CD4-positive, alpha-beta T cell (primary cell): ENCODE data around the gene KRTAP4-16. TPM values are rescaled to one million over a fixed set of nuclear protein-coding genes. Genes with fewer than 3 reads are reported as not detected.
"Not testable (repeated sequence)": the region's sequence is repeated elsewhere in the genome, so short reads cannot be mapped to it uniquely, and the experiment has no call there.

Experiments used
- ATAC-seq: fragments of 200-7000 bp; cut with Tn5 transposase; one replicate; pipeline ENCODE4 v1.10.0; 2022; ENCODE audit warnings: mild to moderate bottlenecking; ENCODE audit not compliant: poor library complexity
- CTCF ChIA-PET: fragments of 350-600 bp; sonication (Branson Sonifier 250); formaldehyde crosslinking; loops from one replicate; lab custom pipeline; 2021; ENCODE audit warnings: antibody characterized with exemption, inconsistent platforms; lab: Charles Lee
- POLR2A ChIA-PET: fragments of 350-600 bp; sonication (Branson Sonifier 250); formaldehyde crosslinking; loops from one replicate; lab custom pipeline; 2021; ENCODE audit warnings: antibody characterized with exemption, inconsistent platforms; lab: Charles Lee
- DNase-seq, 14 experiments: peaks; one replicate each; pipeline ENCODE4 v3.0.0-alpha.2; 2013 to 2020; ENCODE audit warnings: mixed read lengths in 2 of 14
- H3K27ac ChIP-seq, 2 donors: one replicate each; pipeline versions ENCODE4 v1.5.1 to v1.7.0; 2013; ENCODE audit warnings: low read length in 2 of 2, low read depth in 1 of 2, mild to moderate bottlenecking in 1 of 2
- H3K27me3 ChIP-seq, 2 experiments: 1 replicate in 1 of 2; 2 replicates in 1 of 2; pipeline versions ENCODE4 v1.6.1 to v1.7.0; 2013; ENCODE audit warnings: low read length in 2 of 2, control low read depth in 1 of 2, mild to moderate bottlenecking in 1 of 2, moderate library complexity in 1 of 2; ENCODE audit not compliant: insufficient read depth in 2 of 2, control insufficient read depth in 1 of 2
- H3K36me3 ChIP-seq: one replicate; pipeline ENCODE4 v1.6.1; 2013; ENCODE audit warnings: low read length, control low read depth; ENCODE audit not compliant: insufficient read depth
- H3K4me1 ChIP-seq: one replicate; pipeline ENCODE4 v1.6.1; 2013; ENCODE audit warnings: low read length, control low read depth; ENCODE audit not compliant: insufficient read depth
- H3K4me3 ChIP-seq: one replicate; pipeline ENCODE4 v1.5.1; 2013; ENCODE audit warnings: mild to moderate bottlenecking, low read length, moderate library complexity
- H3K9me3 ChIP-seq, 2 experiments: 1 replicate in 1 of 2; 2 replicates in 1 of 2; pipeline versions ENCODE4 v1.6.1 to v1.7.0; 2013; ENCODE audit warnings: low read length in 2 of 2, mild to moderate bottlenecking in 2 of 2, control low read depth in 1 of 2, moderate library complexity in 1 of 2; ENCODE audit not compliant: control insufficient read depth in 1 of 2, insufficient read depth in 1 of 2
- H3K27ac Mint-ChIP-seq: one replicate; pipeline ENCODE4 v1.8.0; 2020; ENCODE audit warnings: mixed read lengths
- H3K27me3 Mint-ChIP-seq: one replicate; pipeline ENCODE4 v1.8.0; 2021; ENCODE audit warnings: mixed read lengths
- H3K36me3 Mint-ChIP-seq: one replicate; pipeline ENCODE4 v1.8.0; 2021; ENCODE audit warnings: low read depth, mixed read lengths
- H3K4me1 Mint-ChIP-seq: one replicate; pipeline ENCODE4 v1.8.0; 2021; ENCODE audit warnings: low read depth, mixed read lengths
- H3K4me3 Mint-ChIP-seq: one replicate; pipeline ENCODE4 v1.8.0; 2020; ENCODE audit warnings: mild to moderate bottlenecking, mixed read lengths
- H3K9me3 Mint-ChIP-seq: one replicate; pipeline ENCODE4 v1.8.0; 2020; ENCODE audit warnings: mixed read lengths
- CTCF ChIP-seq: fragments of 200-600 bp; IDR thresholded peaks from one replicate; pipeline ENCODE4 v1.8.0; 2022; ENCODE audit warnings: antibody characterized with exemption, mild to moderate bottlenecking
- intact Hi-C, 2 experiments: fragments of 100-400 bp; cut with DNase I in 1 of 2; cut with micrococcal nuclease in 1 of 2; formaldehyde crosslinking; loops; one replicate each; pipeline versions ENCODE4 v1.15.1 to v1.9.0; 2023 to 2025; cut with DNase I, micrococcal nuclease
- total RNA-seq, 174 experiments: library from RNA in 2 of 174; stranded (reverse) in 2 of 174; gene quantifications; one replicate each; pipeline ENCODE4 v1.2.3 and lab custom pipeline; 2021 to 2026

The KRTAP4-16 gene
- total RNA-seq, 2 experiments from 2014 or later = not detected

- TF ChIP-seq CTCF = no peak
- no peak overlapping the region for H3K4me3 ChIP-seq
- intact Hi-C loops = no loop called here
Measured at GRCh38 chr17:41063449-41063848, 38.6 kb downstream of the KRTAP4-16 start.

GRCh38 chr17:41061964-41062363 lies 40.0 kb downstream of the KRTAP4-16 start:
- no peaks in the 10 kb centered on the region for H3K36me3 Mint-ChIP-seq
- H3K4me1 Mint-ChIP-seq = no peaks in the 10 kb centered on the region
- no peak for ATAC-seq
- peaks cover 60% of the 10 kb centered on the region for H3K27me3 Mint-ChIP-seq
- intact Hi-C loops = no loop called here
- H3K4me3 ChIP-seq = no peak overlapping the region
- H3K4me3 Mint-ChIP-seq = no peak overlapping the region
- H3K27me3 ChIP-seq = peaks cover 0 to 10% of the 10 kb centered on the region in 2 experiments
- H3K27ac ChIP-seq = no peak overlapping the region
- H3K36me3 ChIP-seq = no peaks in the 10 kb centered on the region
- no peaks in the 10 kb centered on the region for H3K9me3 ChIP-seq
- TF ChIP-seq CTCF = no peak
- ChIA-PET POLR2A (no interaction called here), CTCF (no interaction called here)
- no peaks in the 10 kb centered on the region for H3K4me1 ChIP-seq
- DNase-seq = no peak
- H3K27ac Mint-ChIP-seq = no peak overlapping the region
- H3K9me3 Mint-ChIP-seq = peaks cover 7% of the 10 kb centered on the region

More at GRCh38 chr17:41063449-41063848, 38.6 kb downstream of the KRTAP4-16 start:
- Mint-ChIP-seq H3K27ac (no peak overlapping the region), H3K9me3 (no peaks in the 10 kb centered on the region), H3K36me3 (no peaks in the 10 kb centered on the region), H3K27me3 (peaks cover 47% of the 10 kb centered on the region), H3K4me3 (no peak overlapping the region), H3K4me1 (no peaks in the 10 kb centered on the region)
- Histone ChIP-seq H3K36me3 (no peaks in the 10 kb centered on the region), H3K27ac (no peak overlapping the region), H3K9me3 (no peaks in the 10 kb centered on the region), H3K27me3 (peaks cover 0 to 10% of the 10 kb centered on the region in 2 experiments), H3K4me1 (no peaks in the 10 kb centered on the region)
- CTCF ChIA-PET = no interaction called here
- POLR2A ChIA-PET = no interaction called here
- DNase-seq (no peak), ATAC-seq (no peak)

- no peak for ATAC-seq
Measured at GRCh38 chr17:41060052-41060604, 41.9 kb downstream of the KRTAP4-16 start, which contains the start of gene KRTAP2-3. Gene KRTAP2-3, minus strand, starts transcription at chr17:41060114. Its CDS starts 64 bp downstream, at chr17:41060050.

GRCh38 chr17:41059276-41060051 lies 42.5 kb downstream of the KRTAP4-16 start:
- intact Hi-C loops, POLR2A ChIA-PET, H3K36me3 ChIP-seq, H3K4me3 Mint-ChIP-seq, H3K9me3 Mint-ChIP-seq, CTCF ChIA-PET, H3K4me3 ChIP-seq, ATAC-seq, H3K27ac ChIP-seq, H3K36me3 Mint-ChIP-seq, H3K4me1 Mint-ChIP-seq, H3K9me3 ChIP-seq, H3K4me1 ChIP-seq, H3K27ac Mint-ChIP-seq, DNase-seq: not testable (repeated sequence)
- H3K27me3 Mint-ChIP-seq = peaks cover 75% of the 10 kb centered on the region
- H3K27me3 ChIP-seq = peaks cover 0 to 10% of the 10 kb centered on the region in 2 experiments

More at GRCh38 chr17:41060052-41060604, 41.9 kb downstream of the KRTAP4-16 start, which contains the start of gene KRTAP2-3:
- ChIA-PET CTCF (no interaction called here), POLR2A (no interaction called here)
- Histone ChIP-seq H3K27me3 (peaks cover 0 to 10% of the 10 kb centered on the region in 2 experiments), H3K27ac (no peak within 1 kb of the TSS), H3K4me3 (no peak within 1 kb of the TSS), H3K36me3 (no peaks in the 10 kb centered on the region), H3K9me3 (no peaks in the 10 kb centered on the region), H3K4me1 (no peaks in the 10 kb centered on the region)
- DNase-seq = no peak
- peaks cover 7% of the 10 kb centered on the region for H3K9me3 Mint-ChIP-seq
- no peak within 1 kb of the TSS for H3K27ac Mint-ChIP-seq
- H3K27me3 Mint-ChIP-seq = peaks cover 74% of the 10 kb centered on the region
- H3K4me3 Mint-ChIP-seq = no peak within 1 kb of the TSS
- TF ChIP-seq CTCF = no peak
- no peaks in the 10 kb centered on the region for H3K4me1 Mint-ChIP-seq
- intact Hi-C loops = no loop called here
- H3K36me3 Mint-ChIP-seq = no peaks in the 10 kb centered on the region
